GM19328 (cell line): ENCODE data around the gene SEC31B.

ENCODE experiments used
- ATAC-seq: cut with Tn5 transposase; IDR thresholded peaks from one replicate; pipeline ENCODE4 v1.9.1; 2021; ENCODE audit warnings: mild to moderate bottlenecking, moderate library complexity; ENCODE audit not compliant: unreplicated experiment

The SEC31B gene

GRCh38 chr10:100448951-100449350 lies 70.7 kb downstream of the SEC31B start:
- no peak for ATAC-seq

DNA sequence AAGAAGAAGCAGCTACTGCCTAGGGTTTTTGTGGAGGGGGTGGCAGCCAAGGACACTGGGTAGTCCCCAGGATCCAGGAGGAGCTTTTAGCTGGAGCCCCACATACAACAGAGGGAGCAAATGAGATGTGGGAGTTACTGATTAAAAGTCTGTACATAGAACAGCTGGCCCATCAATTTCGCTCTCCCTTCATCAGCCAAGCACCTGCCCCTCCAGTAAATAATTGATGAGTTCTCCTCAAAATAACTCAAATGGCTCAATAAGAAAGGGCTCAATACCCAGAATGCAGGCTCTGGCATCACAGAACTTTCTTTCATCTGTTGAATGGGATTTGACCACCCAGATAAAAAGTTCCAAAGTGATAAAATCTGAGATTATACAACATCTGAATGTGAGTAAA lies 72.0 kb downstream of the SEC31B start:
- no peak for ATAC-seq

GRCh38 chr10:100446130-100446761 lies 73.4 kb downstream of the SEC31B start:
- ATAC-seq, result no peak

GRCh38 chr10:100442548-100442947 lies 77.1 kb downstream of the SEC31B start:
- no peak for ATAC-seq

DNA sequence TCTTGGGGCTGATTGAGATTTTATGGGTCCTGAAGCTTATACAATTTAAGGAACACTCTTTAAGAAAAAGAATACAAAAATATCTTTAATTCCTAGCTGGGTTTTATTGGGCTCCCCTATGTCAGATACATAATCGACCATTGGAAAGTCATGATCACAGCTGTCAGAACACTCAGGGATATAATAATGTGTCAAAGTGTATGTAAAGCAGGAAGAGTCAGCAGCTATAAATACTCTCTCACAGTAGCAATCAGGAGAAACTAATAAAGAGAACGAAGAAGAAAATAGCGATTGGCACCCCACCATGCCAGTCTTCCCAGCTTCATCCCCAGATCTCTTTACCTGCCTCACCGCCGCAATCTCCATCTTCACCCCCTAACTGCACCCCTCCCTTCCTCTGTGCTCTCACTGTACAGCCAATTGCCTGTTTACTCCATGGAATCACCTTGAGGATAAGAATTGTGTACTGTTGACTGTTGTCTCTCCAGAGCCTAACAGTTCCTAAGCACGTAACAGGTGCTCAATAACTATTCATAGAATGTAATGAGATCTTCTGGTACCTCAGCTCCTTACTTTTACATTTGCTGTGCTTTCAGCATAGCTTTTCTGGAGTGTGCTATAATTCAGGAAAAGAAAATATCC lies 80.9 kb downstream of the SEC31B start:
- ATAC-seq, result no peak
